Neutrophil (primary cell): ENCODE measurements around the gene GALNT17.

Experiments used
- H3K27ac ChIP-seq: fragments of 200-600 bp; sonication (generic); 2 replicates; pipeline ENCODE4 v1.5.1; 2016; ENCODE audit warnings: mild to moderate bottlenecking, moderate library complexity
- H3K27me3 ChIP-seq: fragments of 200-600 bp; sonication (generic); 2 replicates; pipeline ENCODE4 v1.6.0; 2016; ENCODE audit warnings: mild to moderate bottlenecking
- H3K36me3 ChIP-seq: fragments of 200-600 bp; sonication (generic); 2 replicates; pipeline ENCODE4 v1.5.1; 2017
- H3K4me1 ChIP-seq, 2 experiments: fragments of 200-600 bp in 1 of 2; sonication (generic) in 1 of 2; 1 replicate in 1 of 2; 2 replicates in 1 of 2; pipeline versions ENCODE4 v1.5.1 to v1.6.1; 2013 to 2016; ENCODE audit warnings: low read depth in 1 of 2, low read length in 1 of 2, mild to moderate bottlenecking in 1 of 2, moderate library complexity in 1 of 2; ENCODE audit not compliant: control insufficient read depth in 1 of 2, insufficient read depth in 1 of 2
- H3K4me3 ChIP-seq, 2 experiments: fragments of 200-600 bp in 1 of 2; sonication (generic) in 1 of 2; 1 replicate in 1 of 2; 2 replicates in 1 of 2; pipeline ENCODE4 v1.5.1; 2013 to 2016; ENCODE audit warnings: low read depth in 1 of 2, low read length in 1 of 2, mild to moderate bottlenecking in 1 of 2, moderate library complexity in 1 of 2
- H3K9me3 ChIP-seq: fragments of 200-600 bp; sonication (generic); 2 replicates; pipeline ENCODE4 v1.5.1; 2016
- CTCF ChIP-seq: fragments of 200-600 bp; sonication (generic); IDR thresholded peaks from 2 replicates; pipeline ENCODE4 v1.5.1; 2016; ENCODE audit warnings: antibody characterized with exemption

GALNT17 gene

GRCh38 chr7:71491336-71491735, 359.4 kb downstream of the GALNT17 start:
- no peak overlapping the region for H3K4me3 ChIP-seq
- no peak for TF ChIP-seq CTCF
- no peaks in the 10 kb centered on the region for H3K27me3 ChIP-seq
- no peak overlapping the region for H3K27ac ChIP-seq
- H3K36me3 ChIP-seq, result no peaks in the 10 kb centered on the region
- H3K4me1 ChIP-seq, result no peaks in the 10 kb centered on the region
- H3K9me3 ChIP-seq, result no peaks in the 10 kb centered on the region

GRCh38 chr7:71495828-71496227, 363.9 kb downstream of the GALNT17 start:
- Histone ChIP-seq H3K4me3 (no peak overlapping the region), H3K4me1 (no peaks in the 10 kb centered on the region), H3K9me3 (no peaks in the 10 kb centered on the region), H3K27me3 (no peaks in the 10 kb centered on the region), H3K36me3 (no peaks in the 10 kb centered on the region), H3K27ac (no peak overlapping the region)
- no peak for TF ChIP-seq CTCF

GRCh38 chr7:71497256-71497946, 365.5 kb downstream of the GALNT17 start:
- Histone ChIP-seq H3K36me3 (no peaks in the 10 kb centered on the region), H3K9me3 (no peaks in the 10 kb centered on the region), H3K4me3 (no peak overlapping the region), H3K4me1 (no peaks in the 10 kb centered on the region), H3K27ac (no peak overlapping the region), H3K27me3 (no peaks in the 10 kb centered on the region)
- no peak for TF ChIP-seq CTCF

GRCh38 chr7:71498381-71498780, 366.4 kb downstream of the GALNT17 start:
- Histone ChIP-seq H3K36me3 (no peaks in the 10 kb centered on the region), H3K4me3 (no peak overlapping the region), H3K4me1 (no peaks in the 10 kb centered on the region), H3K9me3 (no peaks in the 10 kb centered on the region), H3K27me3 (no peaks in the 10 kb centered on the region), H3K27ac (no peak overlapping the region)
- TF ChIP-seq CTCF, result no peak

- Histone ChIP-seq H3K4me3 (no peak overlapping the region), H3K4me1 (no peaks in the 10 kb centered on the region), H3K27ac (no peak overlapping the region), H3K27me3 (no peaks in the 10 kb centered on the region), H3K36me3 (no peaks in the 10 kb centered on the region), H3K9me3 (no peaks in the 10 kb centered on the region)
- no peak for TF ChIP-seq CTCF
Observed at GRCh38 chr7:71504697-71505441, 372.9 kb downstream of the GALNT17 start.
